HEK293 (cell line): Measurements from ENCODE around the gene NPM3.

Experiments used
- CTCF ChIA-PET: fragments of 350-600 bp; formaldehyde crosslinking; extraction: SDS; loops from one replicate; lab custom pipeline; 2021; ENCODE audit warnings: antibody characterized with exemption; lab: Yijun Ruan, JAX
- POLR2A ChIA-PET: fragments of 300-600 bp; formaldehyde crosslinking; extraction: SDS; loops from one replicate; lab custom pipeline; 2020; ENCODE audit warnings: antibody characterized with exemption, inconsistent platforms; lab: Yijun Ruan, JAX
- H3K27ac ChIP-seq: fragments of 200-500 bp; sonication (Bioruptor generic); 2 replicates; pipeline ENCODE4 v1.5.1; 2014; ENCODE audit warnings: low read depth, low read length, control low read depth, inconsistent platforms; ENCODE audit errors: extremely low read depth
- H3K36me3 ChIP-seq, 2 experiments: fragments of 200-500 bp in 1 of 2; sonication (Bioruptor generic) in 1 of 2; 1 replicate in 1 of 2; 2 replicates in 1 of 2; pipeline ENCODE4 v1.5.1; 2014 to 2017; ENCODE audit warnings: inconsistent platforms in 2 of 2, low read length in 2 of 2; ENCODE audit not compliant: control insufficient read depth in 2 of 2, insufficient read depth in 1 of 2
- H3K4me1 ChIP-seq: fragments of 200-500 bp; sonication (Bioruptor generic); 2 replicates; pipeline ENCODE4 v1.5.1; 2014; ENCODE audit warnings: mild to moderate bottlenecking, low read length, inconsistent platforms; ENCODE audit not compliant: control insufficient read depth, insufficient read depth
- H3K4me3 ChIP-seq: 2 replicates; pipeline ENCODE4 v1.5.1; 2011; ENCODE audit warnings: low read depth, mild to moderate bottlenecking, control low read depth, low read length, moderate library complexity
- H3K9me3 ChIP-seq: fragments of 200-500 bp; sonication (Bioruptor generic); 2 replicates; pipeline ENCODE4 v1.5.1; 2014; ENCODE audit warnings: low read depth, low read length, inconsistent platforms; ENCODE audit not compliant: control insufficient read depth, insufficient read depth
- GLI4 ChIP-seq: fragments of 450-650 bp; formaldehyde crosslinking; IDR thresholded peaks from 2 replicates; pipeline ENCODE4 v1.5.1; 2016; ENCODE audit warnings: missing biosample characterization, missing genetic modification characterization
- MYNN ChIP-seq: fragments of 450-650 bp; formaldehyde crosslinking; IDR thresholded peaks from 2 replicates; pipeline ENCODE4 v1.5.1; 2016; ENCODE audit warnings: missing biosample characterization, missing genetic modification characterization, borderline replicate concordance
- SP7 ChIP-seq: fragments of 450-650 bp; formaldehyde crosslinking; IDR thresholded peaks from 2 replicates; pipeline ENCODE4 v1.5.1; 2016; ENCODE audit warnings: missing biosample characterization, missing genetic modification characterization
- TCF7L2 ChIP-seq: IDR thresholded peaks from 2 replicates; pipeline ENCODE4 v1.6.1; 2011; ENCODE audit warnings: low read depth, mild to moderate bottlenecking, inconsistent platforms, low read length, moderate library complexity, borderline replicate concordance
- ZNF184 ChIP-seq: fragments of 450-650 bp; IDR thresholded peaks from 2 replicates; pipeline ENCODE4 v1.5.1; 2018; ENCODE audit warnings: missing biosample characterization, mild to moderate bottlenecking, missing genetic modification characterization
- ZNF266 ChIP-seq: fragments of 450-650 bp; formaldehyde crosslinking; IDR thresholded peaks from 2 replicates; pipeline ENCODE4 v1.5.1; 2016; ENCODE audit warnings: missing biosample characterization, missing genetic modification characterization, low read depth
- ZNF335 ChIP-seq: fragments of 450-650 bp; formaldehyde crosslinking; conservative IDR thresholded peaks from 2 replicates; pipeline ENCODE4 v1.5.1; 2016; ENCODE audit warnings: missing biosample characterization, missing genetic modification characterization
- ZNF354C ChIP-seq: fragments of 450-650 bp; formaldehyde crosslinking; IDR thresholded peaks from 2 replicates; pipeline ENCODE4 v1.5.1; 2016; ENCODE audit warnings: missing biosample characterization, missing genetic modification characterization, low read depth, borderline replicate concordance
- ZNF426 ChIP-seq: fragments of 450-650 bp; formaldehyde crosslinking; IDR thresholded peaks from 2 replicates; pipeline ENCODE4 v1.5.1; 2017; ENCODE audit warnings: missing biosample characterization, missing genetic modification characterization, mild to moderate bottlenecking, inconsistent platforms, moderate library complexity
- ZNF510 ChIP-seq: fragments of 450-650 bp; formaldehyde crosslinking; IDR thresholded peaks from 2 replicates; pipeline ENCODE4 v1.5.1; 2018; ENCODE audit warnings: mild to moderate bottlenecking, missing genetic modification characterization, missing biosample characterization; ENCODE audit not compliant: insufficient replicate concordance
- ZNF549 ChIP-seq: fragments of 450-650 bp; IDR thresholded peaks from 2 replicates; pipeline ENCODE4 v1.5.1; 2018; ENCODE audit warnings: missing biosample characterization, missing genetic modification characterization, mild to moderate bottlenecking, inconsistent platforms, moderate library complexity
- ZNF558 ChIP-seq: fragments of 450-650 bp; formaldehyde crosslinking; IDR thresholded peaks from 2 replicates; pipeline ENCODE4 v1.5.1; 2016; ENCODE audit warnings: missing biosample characterization, missing genetic modification characterization
- ZNF785 ChIP-seq: fragments of 450-650 bp; formaldehyde crosslinking; IDR thresholded peaks from 2 replicates; pipeline ENCODE4 v1.5.1; 2016; ENCODE audit warnings: missing biosample characterization, missing genetic modification characterization
- ZNF791 ChIP-seq: fragments of 450-650 bp; formaldehyde crosslinking; IDR thresholded peaks from 2 replicates; pipeline ENCODE4 v1.5.1; 2016; ENCODE audit warnings: missing biosample characterization, missing genetic modification characterization
- TF ChIP-seq, protein P1 (sequence below): fragments of 450-650 bp; formaldehyde crosslinking; optimal IDR thresholded peaks from 2 replicates; pipeline ENCODE3; 2016; ENCODE audit warnings: missing biosample characterization, mild to moderate bottlenecking, missing genetic modification characterization
- TF ChIP-seq, protein P2 (sequence below): fragments of 450-650 bp; formaldehyde crosslinking; conservative IDR thresholded peaks from 2 replicates; pipeline ENCODE4 v1.5.1; 2016; ENCODE audit warnings: low read depth, missing biosample characterization, missing genetic modification characterization
- TF ChIP-seq, protein P3 (sequence below): IDR thresholded peaks from 2 replicates; pipeline ENCODE4 v1.6.1; 2011; ENCODE audit warnings: mild to moderate bottlenecking, low read depth, low read length, borderline replicate concordance
- TF ChIP-seq, protein P4 (sequence below): fragments of 450-650 bp; formaldehyde crosslinking; IDR thresholded peaks from 2 replicates; pipeline ENCODE4; 2016; ENCODE audit warnings: missing biosample characterization, missing genetic modification characterization

NPM3 gene

DNA sequence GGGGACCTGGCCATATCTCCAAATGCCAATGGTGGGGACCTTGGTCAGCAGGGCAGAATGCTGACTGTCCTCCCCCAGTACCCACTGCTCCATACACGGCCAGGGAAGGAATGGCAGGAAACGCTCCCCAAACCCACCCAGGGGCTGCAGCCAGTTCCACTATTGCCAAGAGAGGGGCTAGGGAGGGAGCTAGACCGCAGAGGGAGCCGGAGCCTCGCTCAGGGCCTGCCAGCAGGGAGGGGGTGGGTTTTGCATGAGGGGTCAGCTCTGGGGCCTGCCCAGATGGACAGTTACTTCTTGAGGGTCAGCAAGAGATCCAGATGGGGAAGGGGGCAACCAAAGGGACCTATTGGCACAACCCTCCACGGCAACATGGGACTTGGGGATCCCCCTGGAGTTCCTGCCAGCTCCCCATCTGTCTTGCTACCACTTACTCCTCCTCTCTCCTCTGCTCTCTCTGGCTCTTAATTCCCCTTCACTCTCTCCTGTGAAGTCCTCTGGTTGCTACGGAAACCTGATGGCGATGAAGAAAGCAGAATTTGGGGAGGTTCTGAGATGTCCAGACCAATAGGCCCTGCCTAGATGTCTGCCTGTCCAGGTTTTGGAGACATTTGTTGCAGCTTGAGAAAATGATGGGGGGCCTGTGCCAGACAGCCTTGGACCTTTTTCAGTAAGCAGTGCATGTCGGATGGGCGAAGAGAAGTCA lies 20.0 kb downstream of the NPM3 start:
- Histone ChIP-seq H3K27ac (no peak overlapping the region), H3K4me3 (no peak overlapping the region), H3K9me3 (no peaks in the 10 kb centered on the region), H3K36me3 (no peaks in the 10 kb centered on the region), H3K4me1 (peaks cover 17% of the 10 kb centered on the region)
- ChIA-PET POLR2A (no interaction called here), CTCF (no interaction called here)
- TF ChIP-seq, protein P1, sequence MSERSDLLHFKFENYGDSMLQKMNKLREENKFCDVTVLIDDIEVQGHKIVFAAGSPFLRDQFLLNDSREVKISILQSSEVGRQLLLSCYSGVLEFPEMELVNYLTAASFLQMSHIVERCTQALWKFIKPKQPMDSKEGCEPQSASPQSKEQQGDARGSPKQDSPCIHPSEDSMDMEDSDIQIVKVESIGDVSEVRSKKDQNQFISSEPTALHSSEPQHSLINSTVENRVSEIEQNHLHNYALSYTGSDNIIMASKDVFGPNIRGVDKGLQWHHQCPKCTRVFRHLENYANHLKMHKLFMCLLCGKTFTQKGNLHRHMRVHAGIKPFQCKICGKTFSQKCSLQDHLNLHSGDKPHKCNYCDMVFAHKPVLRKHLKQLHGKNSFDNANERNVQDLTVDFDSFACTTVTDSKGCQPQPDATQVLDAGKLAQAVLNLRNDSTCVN (tag by site-specific recombination), result no peak
- TF ChIP-seq ZNF549 (tag by site-specific recombination) (no peak), SP7 (tag by site-specific recombination) (no peak), ZNF335 (tag by site-specific recombination) (no peak), ZNF266 (tag by site-specific recombination) (no peak), ZNF785 (tag by site-specific recombination) (no peak), ZNF426 (tag by site-specific recombination) (no peak), ZNF558 (tag by site-specific recombination) (no peak), ZNF354C (tag by site-specific recombination) (no peak), GLI4 (tag by site-specific recombination) (no peak), MYNN (no peak), ZNF184 (tag by site-specific recombination) (no peak), ZNF510 (no peak), TCF7L2 (no peak), ZNF791 (no peak)
- TF ChIP-seq, protein P2, sequence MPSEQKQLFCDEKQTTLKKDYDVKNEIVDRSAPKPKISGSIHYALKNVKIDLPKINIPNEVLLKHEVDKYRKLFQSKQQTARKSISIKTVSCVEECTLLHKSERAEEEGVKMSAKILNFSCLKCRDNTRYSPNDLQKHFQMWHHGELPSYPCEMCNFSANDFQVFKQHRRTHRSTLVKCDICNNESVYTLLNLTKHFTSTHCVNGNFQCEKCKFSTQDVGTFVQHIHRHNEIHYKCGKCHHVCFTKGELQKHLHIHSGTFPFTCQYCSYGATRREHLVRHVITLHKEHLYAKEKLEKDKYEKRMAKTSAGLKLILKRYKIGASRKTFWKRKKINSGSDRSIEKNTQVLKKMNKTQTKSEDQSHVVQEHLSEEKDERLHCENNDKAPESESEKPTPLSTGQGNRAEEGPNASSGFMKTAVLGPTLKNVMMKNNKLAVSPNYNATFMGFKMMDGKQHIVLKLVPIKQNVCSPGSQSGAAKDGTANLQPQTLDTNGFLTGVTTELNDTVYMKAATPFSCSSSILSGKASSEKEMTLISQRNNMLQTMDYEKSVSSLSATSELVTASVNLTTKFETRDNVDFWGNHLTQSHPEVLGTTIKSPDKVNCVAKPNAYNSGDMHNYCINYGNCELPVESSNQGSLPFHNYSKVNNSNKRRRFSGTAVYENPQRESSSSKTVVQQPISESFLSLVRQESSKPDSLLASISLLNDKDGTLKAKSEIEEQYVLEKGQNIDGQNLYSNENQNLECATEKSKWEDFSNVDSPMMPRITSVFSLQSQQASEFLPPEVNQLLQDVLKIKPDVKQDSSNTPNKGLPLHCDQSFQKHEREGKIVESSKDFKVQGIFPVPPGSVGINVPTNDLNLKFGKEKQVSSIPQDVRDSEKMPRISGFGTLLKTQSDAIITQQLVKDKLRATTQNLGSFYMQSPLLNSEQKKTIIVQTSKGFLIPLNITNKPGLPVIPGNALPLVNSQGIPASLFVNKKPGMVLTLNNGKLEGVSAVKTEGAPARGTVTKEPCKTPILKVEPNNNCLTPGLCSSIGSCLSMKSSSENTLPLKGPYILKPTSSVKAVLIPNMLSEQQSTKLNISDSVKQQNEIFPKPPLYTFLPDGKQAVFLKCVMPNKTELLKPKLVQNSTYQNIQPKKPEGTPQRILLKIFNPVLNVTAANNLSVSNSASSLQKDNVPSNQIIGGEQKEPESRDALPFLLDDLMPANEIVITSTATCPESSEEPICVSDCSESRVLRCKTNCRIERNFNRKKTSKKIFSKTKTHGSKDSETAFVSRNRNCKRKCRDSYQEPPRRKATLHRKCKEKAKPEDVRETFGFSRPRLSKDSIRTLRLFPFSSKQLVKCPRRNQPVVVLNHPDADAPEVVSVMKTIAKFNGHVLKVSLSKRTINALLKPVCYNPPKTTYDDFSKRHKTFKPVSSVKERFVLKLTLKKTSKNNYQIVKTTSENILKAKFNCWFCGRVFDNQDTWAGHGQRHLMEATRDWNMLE (tag by site-specific recombination), result no peak
- TF ChIP-seq, protein P3, sequence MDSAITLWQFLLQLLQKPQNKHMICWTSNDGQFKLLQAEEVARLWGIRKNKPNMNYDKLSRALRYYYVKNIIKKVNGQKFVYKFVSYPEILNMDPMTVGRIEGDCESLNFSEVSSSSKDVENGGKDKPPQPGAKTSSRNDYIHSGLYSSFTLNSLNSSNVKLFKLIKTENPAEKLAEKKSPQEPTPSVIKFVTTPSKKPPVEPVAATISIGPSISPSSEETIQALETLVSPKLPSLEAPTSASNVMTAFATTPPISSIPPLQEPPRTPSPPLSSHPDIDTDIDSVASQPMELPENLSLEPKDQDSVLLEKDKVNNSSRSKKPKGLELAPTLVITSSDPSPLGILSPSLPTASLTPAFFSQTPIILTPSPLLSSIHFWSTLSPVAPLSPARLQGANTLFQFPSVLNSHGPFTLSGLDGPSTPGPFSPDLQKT, result no peak
- TF ChIP-seq, protein P4, sequence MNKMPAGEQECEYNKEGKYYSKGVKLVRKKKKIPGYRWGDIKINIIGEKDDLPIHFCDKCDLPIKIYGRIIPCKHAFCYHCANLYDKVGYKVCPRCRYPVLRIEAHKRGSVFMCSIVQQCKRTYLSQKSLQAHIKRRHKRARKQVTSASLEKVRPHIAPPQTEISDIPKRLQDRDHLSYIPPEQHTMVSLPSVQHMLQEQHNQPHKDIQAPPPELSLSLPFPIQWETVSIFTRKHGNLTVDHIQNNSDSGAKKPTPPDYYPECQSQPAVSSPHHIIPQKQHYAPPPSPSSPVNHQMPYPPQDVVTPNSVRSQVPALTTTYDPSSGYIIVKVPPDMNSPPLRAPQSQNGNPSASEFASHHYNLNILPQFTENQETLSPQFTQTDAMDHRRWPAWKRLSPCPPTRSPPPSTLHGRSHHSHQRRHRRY (tag by site-specific recombination), result no peak
